NCI-H2029 treated with DMSO at 0.1 percent for 48 hours (cell line): Measurements from ENCODE around the gene NBAS.

Experiments
- DNase-seq: peaks from one replicate; lab custom pipeline; 2025; lab: John Stamatoyannopoulos, UW

Gene NBAS

GRCh38 chr2:15163326-15163725, 397.8 kb downstream of the NBAS start:
- DNase-seq = no peak

GRCh38 chr2:15162620-15163019, 398.5 kb downstream of the NBAS start:
- DNase-seq = no peak

- no peak for DNase-seq
These were observed 400.7 kb downstream of the NBAS start for GRCh38 chr2:15160201-15160991.

- peak; percentile 13 for DNase-seq
These were observed 401.4 kb downstream of the NBAS start for GRCh38 chr2:15159751-15160177.

- DNase-seq = no peak
These were observed 401.9 kb downstream of the NBAS start for GRCh38 chr2:15159206-15159605.

GRCh38 chr2:15158532-15158931, 402.6 kb downstream of the NBAS start:
- DNase-seq = no peak

GRCh38 chr2:15158100-15158499, 403.0 kb downstream of the NBAS start:
- DNase-seq = no peak

GRCh38 chr2:15155959-15156574, 405.1 kb downstream of the NBAS start:
- DNase-seq = no peak

GRCh38 chr2:15154297-15154696, 406.8 kb downstream of the NBAS start:
- no peak for DNase-seq

GRCh38 chr2:15152382-15152781, 408.8 kb downstream of the NBAS start:
- no peak for DNase-seq

GRCh38 chr2:15149063-15149462, 412.1 kb downstream of the NBAS start:
- DNase-seq = no peak

- no peak for DNase-seq
These were observed 413.5 kb downstream of the NBAS start for GRCh38 chr2:15147591-15147990.

- DNase-seq = no peak
These were observed 414.2 kb downstream of the NBAS start for GRCh38 chr2:15146960-15147359.

GRCh38 chr2:15145919-15146318, 415.2 kb downstream of the NBAS start:
- DNase-seq = no peak

- no peak for DNase-seq
These were observed 415.9 kb downstream of the NBAS start for GRCh38 chr2:15145046-15145817.

- peak; percentile 22 for DNase-seq
These were observed 419.0 kb downstream of the NBAS start for GRCh38 chr2:15142069-15142689.

GRCh38 chr2:15141211-15141610, 419.9 kb downstream of the NBAS start:
- DNase-seq = no peak

- no peak for DNase-seq
These were observed 424.5 kb downstream of the NBAS start for GRCh38 chr2:15136639-15137038.

- no peak for DNase-seq
These were observed 426.2 kb downstream of the NBAS start for GRCh38 chr2:15134957-15135356.

GRCh38 chr2:15133461-15133860, 427.7 kb downstream of the NBAS start:
- no peak for DNase-seq

GRCh38 chr2:15128846-15129245, 432.3 kb downstream of the NBAS start:
- DNase-seq = no peak

- no peak for DNase-seq
These were observed 433.3 kb downstream of the NBAS start for GRCh38 chr2:15127876-15128275.
